HG03045 (cell line): ENCODE measurements around the gene ISM2.
"Not testable (repeated sequence)": the region's sequence is repeated elsewhere in the genome, so short reads cannot be mapped to it uniquely, and the experiment has no call there.

Source experiments
- ATAC-seq: cut with Tn5 transposase; IDR thresholded peaks from one replicate; pipeline ENCODE4 v1.9.1; 2021; ENCODE audit warnings: mild to moderate bottlenecking, moderate library complexity; ENCODE audit not compliant: unreplicated experiment

ISM2 gene

GRCh38 chr14:77498120-77498979, at the start of gene ISM2:
TSS of gene ISM2 (minus strand) at chr14:77498816. CDS start at chr14:77498793, 23 bp downstream.
- no peak for ATAC-seq

GRCh38 chr14:77547512-77548180, 49.0 kb upstream of the ISM2 start:
- no peak for ATAC-seq

GRCh38 chr14:77545171-77545570, 46.6 kb upstream of the ISM2 start:
- ATAC-seq: not testable (repeated sequence)

GRCh38 chr14:77544571-77544970, 46.0 kb upstream of the ISM2 start:
- no peak for ATAC-seq

- ATAC-seq: no peak
Observed at GRCh38 chr14:77543637-77544334, 45.2 kb upstream of the ISM2 start.

GRCh38 chr14:77543240-77543551, 44.6 kb upstream of the ISM2 start:
- ATAC-seq: no peak

GRCh38 chr14:77542421-77543239, 44.0 kb upstream of the ISM2 start:
- no peak for ATAC-seq

GRCh38 chr14:77541905-77542304, 43.3 kb upstream of the ISM2 start:
- no peak for ATAC-seq

GRCh38 chr14:77536951-77537350, 38.3 kb upstream of the ISM2 start:
- not testable (repeated sequence) for ATAC-seq

- ATAC-seq: no peak
Observed at GRCh38 chr14:77531071-77531470, 32.5 kb upstream of the ISM2 start.

- ATAC-seq: no peak
Observed at GRCh38 chr14:77529963-77530362, 31.3 kb upstream of the ISM2 start.

GRCh38 chr14:77529213-77529612, 30.6 kb upstream of the ISM2 start:
- no peak for ATAC-seq

GRCh38 chr14:77528701-77529100, 30.1 kb upstream of the ISM2 start:
- ATAC-seq: not testable (repeated sequence)

- ATAC-seq: no peak
Observed at GRCh38 chr14:77526266-77526665, 27.6 kb upstream of the ISM2 start.

- no peak for ATAC-seq
Observed at GRCh38 chr14:77524536-77524935, 25.9 kb upstream of the ISM2 start.

GRCh38 chr14:77523109-77523508, 24.5 kb upstream of the ISM2 start:
- no peak for ATAC-seq

GRCh38 chr14:77520555-77520954, 21.9 kb upstream of the ISM2 start:
- no peak for ATAC-seq

- no peak for ATAC-seq
Observed at GRCh38 chr14:77516126-77516525, 17.5 kb upstream of the ISM2 start.

- no peak for ATAC-seq
Observed at GRCh38 chr14:77511486-77512162, 13.0 kb upstream of the ISM2 start.

GRCh38 chr14:77509366-77509765, 10.8 kb upstream of the ISM2 start:
- ATAC-seq: no peak
